Bronchial epithelial cell (primary cell): ENCODE results near the gene WDR91. TPM values are rescaled to one million over a fixed set of nuclear protein-coding genes. Genes with fewer than 3 reads are reported as not detected.

Experiments used
- DNase-seq: peaks from one replicate; pipeline ENCODE4 v3.0.0-alpha.2; 2010; ENCODE audit warnings: low read depth
- FAIRE-seq: peaks from 2 replicates; lab custom pipeline; 2011; peaks lifted over from hg19 to GRCh38; lab: Jason Lieb, UNC
- H3K27me3 ChIP-seq: 2 replicates; pipeline ENCODE4 v1.5.1; 2011; ENCODE audit warnings: low read length; ENCODE audit not compliant: control insufficient read depth, insufficient read depth
- H3K36me3 ChIP-seq: 2 replicates; pipeline ENCODE4 v1.5.1; 2011; ENCODE audit warnings: low read length; ENCODE audit not compliant: control insufficient read depth, insufficient read depth
- H3K4me3 ChIP-seq: 2 replicates; pipeline ENCODE4 v1.5.1; 2011; ENCODE audit warnings: mild to moderate bottlenecking, low read depth, low read length, control low read depth
- total RNA-seq: library from RNA; depleted of rRNA; stranded (reverse); fragments of >200 nt; gene quantifications from 2 replicates; pipeline ENCODE4 v1.2.1, GENCODE V29; 2014
- TF ChIP-seq, protein P1 (sequence below): IDR thresholded peaks from 2 replicates; pipeline ENCODE4 v1.5.1; 2011; ENCODE audit warnings: mild to moderate bottlenecking, moderate library complexity, low read length, control low read depth, inconsistent platforms; ENCODE audit not compliant: insufficient read depth, severe bottlenecking

WDR91 gene
- total RNA-seq, 1 donor from 2014 or later = 4.7 TPM

DNA sequence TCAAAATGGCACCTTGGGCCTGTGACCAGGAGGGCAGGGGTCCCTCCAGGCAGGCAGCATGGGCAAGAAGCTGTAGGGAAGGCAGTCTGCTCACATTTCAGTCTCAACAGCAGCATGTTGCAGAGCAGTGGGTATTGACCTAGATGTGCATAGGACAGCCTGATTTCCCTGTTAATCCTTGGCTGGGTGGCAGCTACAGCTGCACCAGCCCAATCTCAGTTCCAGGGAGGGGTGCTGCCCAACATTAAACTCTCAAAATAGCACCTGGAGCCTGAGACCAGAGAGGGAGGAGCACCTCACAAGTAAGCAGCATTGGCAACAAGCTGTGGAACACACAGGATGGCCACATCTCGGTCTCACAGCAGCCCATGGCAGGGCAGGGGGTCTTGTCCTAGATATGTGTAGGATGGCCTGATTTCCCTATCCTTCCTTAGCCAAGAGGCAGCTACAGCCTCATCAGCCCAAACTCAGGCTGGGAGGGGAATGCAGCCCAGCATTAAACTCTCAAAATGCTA, 53.1 kb downstream of the WDR91 start:
- DNase-seq (no peak), FAIRE-seq (no peak)
- no peaks in the 10 kb centered on the region for H3K36me3 ChIP-seq
- TF ChIP-seq, protein P1, sequence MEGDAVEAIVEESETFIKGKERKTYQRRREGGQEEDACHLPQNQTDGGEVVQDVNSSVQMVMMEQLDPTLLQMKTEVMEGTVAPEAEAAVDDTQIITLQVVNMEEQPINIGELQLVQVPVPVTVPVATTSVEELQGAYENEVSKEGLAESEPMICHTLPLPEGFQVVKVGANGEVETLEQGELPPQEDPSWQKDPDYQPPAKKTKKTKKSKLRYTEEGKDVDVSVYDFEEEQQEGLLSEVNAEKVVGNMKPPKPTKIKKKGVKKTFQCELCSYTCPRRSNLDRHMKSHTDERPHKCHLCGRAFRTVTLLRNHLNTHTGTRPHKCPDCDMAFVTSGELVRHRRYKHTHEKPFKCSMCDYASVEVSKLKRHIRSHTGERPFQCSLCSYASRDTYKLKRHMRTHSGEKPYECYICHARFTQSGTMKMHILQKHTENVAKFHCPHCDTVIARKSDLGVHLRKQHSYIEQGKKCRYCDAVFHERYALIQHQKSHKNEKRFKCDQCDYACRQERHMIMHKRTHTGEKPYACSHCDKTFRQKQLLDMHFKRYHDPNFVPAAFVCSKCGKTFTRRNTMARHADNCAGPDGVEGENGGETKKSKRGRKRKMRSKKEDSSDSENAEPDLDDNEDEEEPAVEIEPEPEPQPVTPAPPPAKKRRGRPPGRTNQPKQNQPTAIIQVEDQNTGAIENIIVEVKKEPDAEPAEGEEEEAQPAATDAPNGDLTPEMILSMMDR = no peak
- no peak overlapping the region for H3K4me3 ChIP-seq
- no peaks in the 10 kb centered on the region for H3K27me3 ChIP-seq

DNA sequence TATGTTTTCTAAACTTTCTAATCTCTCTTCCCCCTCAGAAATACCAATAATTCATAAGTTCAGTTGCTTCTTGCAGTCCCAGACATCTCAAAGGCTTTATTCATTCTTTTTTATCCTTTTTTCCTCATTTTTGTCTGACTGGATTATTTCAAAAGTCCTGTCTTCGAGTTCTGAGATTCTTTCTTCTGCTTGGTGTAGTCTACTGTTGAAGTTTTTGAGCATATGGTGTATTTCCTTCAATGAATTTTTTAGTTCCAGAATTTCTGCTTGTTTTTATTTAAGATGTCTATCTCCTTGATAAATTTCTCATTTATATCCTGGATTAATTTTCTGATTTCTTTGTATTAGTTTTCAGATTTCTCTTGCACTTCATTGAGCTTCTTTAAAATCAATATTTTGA, 55.0 kb downstream of the WDR91 start:
- FAIRE-seq (no peak), DNase-seq (no peak)
- TF ChIP-seq, protein P1 = no peak
- no peaks in the 10 kb centered on the region for H3K36me3 ChIP-seq
- no peak overlapping the region for H3K4me3 ChIP-seq
- no peaks in the 10 kb centered on the region for H3K27me3 ChIP-seq

- DNase-seq (no peak), FAIRE-seq (no peak)
- no peaks in the 10 kb centered on the region for H3K36me3 ChIP-seq
- TF ChIP-seq, protein P1 = no peak
- H3K4me3 ChIP-seq = no peak overlapping the region
- no peaks in the 10 kb centered on the region for H3K27me3 ChIP-seq
Observed at GRCh38 chr7:135154734-135155133, 56.6 kb downstream of the WDR91 start.

GRCh38 chr7:135152442-135152841, 58.9 kb downstream of the WDR91 start:
- DNase-seq (no peak), FAIRE-seq (no peak)
- Histone ChIP-seq H3K4me3 (no peak overlapping the region), H3K36me3 (no peaks in the 10 kb centered on the region), H3K27me3 (no peaks in the 10 kb centered on the region)
- TF ChIP-seq, protein P1 = no peak

- FAIRE-seq (peak; percentile 86), DNase-seq (no peak)
Observed at GRCh38 chr7:135151533-135151932, 59.8 kb downstream of the WDR91 start.

More at GRCh38 chr7:135151533-135151932, 59.8 kb downstream of the WDR91 start:
- TF ChIP-seq, protein P1 = no peak
- no peaks in the 10 kb centered on the region for H3K36me3 ChIP-seq
- H3K4me3 ChIP-seq = no peak overlapping the region
- no peaks in the 10 kb centered on the region for H3K27me3 ChIP-seq
